Stimulated activated CD4-positive, alpha-beta T cell treated with anti-CD3 and anti-CD28 coated beads, Interleukin-2, amount 100 ng/mL, for 4 hours (primary cell): ENCODE measurements around the gene TMEM45B.
"Not testable (repeated sequence)": the region's sequence is repeated elsewhere in the genome, so short reads cannot be mapped to it uniquely, and the experiment has no call there.

ENCODE experiments used
- DNase-seq: peaks from one replicate; pipeline ENCODE4 v3.0.0-alpha.2; 2020; ENCODE audit warnings: low read depth

Gene TMEM45B

GRCh38 chr11:129853518-129854231 is 38.0 kb downstream of the TMEM45B start:
- peak; percentile 22 for DNase-seq

- no peak for DNase-seq
These were observed 38.7 kb downstream of the TMEM45B start for GRCh38 chr11:129854232-129854805.

GRCh38 chr11:129855086-129855485 is 39.4 kb downstream of the TMEM45B start:
- DNase-seq, result no peak

- DNase-seq, result no peak
These were observed 40.4 kb downstream of the TMEM45B start for GRCh38 chr11:129856036-129856435.

GRCh38 chr11:129861702-129862522 is 46.3 kb downstream of the TMEM45B start:
- DNase-seq, result no peak

- DNase-seq, result no peak
These were observed 49.2 kb downstream of the TMEM45B start for GRCh38 chr11:129864811-129865210.

- DNase-seq, result no peak
These were observed 50.1 kb downstream of the TMEM45B start for GRCh38 chr11:129865701-129866100.

- DNase-seq, result no peak
These were observed 50.7 kb downstream of the TMEM45B start for GRCh38 chr11:129866311-129866710.

- DNase-seq, result not testable (repeated sequence)
These were observed 53.0 kb downstream of the TMEM45B start for GRCh38 chr11:129868626-129869025.

- DNase-seq, result no peak
These were observed 56.3 kb downstream of the TMEM45B start for GRCh38 chr11:129871914-129872313.

- no peak for DNase-seq
These were observed 64.7 kb downstream of the TMEM45B start for GRCh38 chr11:129880311-129880710.

- DNase-seq, result no peak
These were observed 66.0 kb downstream of the TMEM45B start for GRCh38 chr11:129881570-129882170.

- DNase-seq, result no peak
These were observed 68.9 kb downstream of the TMEM45B start for GRCh38 chr11:129884581-129884980.

GRCh38 chr11:129885381-129885780 is 69.7 kb downstream of the TMEM45B start:
- DNase-seq, result no peak

GRCh38 chr11:129888451-129888850 is 72.8 kb downstream of the TMEM45B start:
- DNase-seq, result no peak

- DNase-seq, result no peak
These were observed 78.9 kb downstream of the TMEM45B start for GRCh38 chr11:129894278-129895125.

GRCh38 chr11:129895126-129896041 is 79.7 kb downstream of the TMEM45B start, which contains the start of gene NFRKB:
TSS of gene NFRKB (minus strand) at chr11:129895578. CDS start at chr11:129892849, 2,729 bp downstream.
- DNase-seq, result peak; percentile 82

- no peak for DNase-seq
These were observed 80.4 kb downstream of the TMEM45B start for GRCh38 chr11:129896062-129896461.

GRCh38 chr11:129905402-129905801 is 89.8 kb downstream of the TMEM45B start:
- DNase-seq, result no peak
